Inferior parietal cortex (tissue), 1 donor: ENCODE measurements around the gene TMEM139.

Source experiments
- DNase-seq: peaks from one replicate; pipeline ENCODE4 v3.0.0-alpha.2; 2016; ENCODE audit errors: extremely low spot score

TMEM139 gene

DNA sequence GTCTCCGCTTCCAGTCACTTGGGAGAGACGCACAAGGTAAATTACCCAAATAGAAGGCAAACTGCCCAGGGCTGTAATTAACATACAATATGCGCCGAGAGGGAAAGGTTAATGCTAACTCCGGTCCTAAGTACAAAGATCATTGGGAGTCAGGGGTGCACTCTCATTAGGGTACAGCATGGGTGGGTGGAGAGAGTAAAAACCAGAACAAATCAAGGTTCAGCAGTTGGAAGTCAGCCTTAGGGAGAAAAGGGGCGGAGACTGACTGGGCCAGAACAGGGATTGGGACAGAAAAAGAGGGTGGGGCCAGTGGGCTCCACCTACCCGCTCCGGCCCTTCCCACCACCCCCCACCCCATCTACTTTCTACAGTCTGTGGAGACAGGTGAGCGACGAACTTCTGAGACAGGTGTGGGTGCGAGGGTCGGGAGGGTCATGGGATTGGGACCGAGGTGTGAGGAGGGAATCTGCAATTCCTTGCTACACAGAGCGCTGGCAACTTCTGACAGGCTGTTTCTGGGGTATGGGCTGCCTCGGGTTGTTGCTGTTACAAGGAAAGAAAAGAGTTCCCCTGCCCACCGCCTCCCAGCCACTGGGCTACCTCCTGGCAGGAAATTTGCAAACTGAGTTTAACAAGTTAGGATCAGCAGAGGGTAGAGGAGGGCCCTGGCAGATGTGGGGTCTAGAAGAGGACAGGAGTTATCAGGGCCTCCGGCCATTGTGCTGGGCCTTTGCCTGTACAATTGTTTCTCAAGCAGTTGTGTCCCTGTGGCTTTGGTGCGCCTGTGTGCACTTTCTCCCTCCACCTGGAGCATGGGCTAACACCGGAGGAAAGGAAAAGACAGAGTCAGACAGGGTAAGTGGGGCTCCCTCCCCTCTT lies at the start of gene TMEM139:
TSS of gene TMEM139 (plus strand) at position 368 of the 879 bp plus-strand sequence. CDS start 1,000 bp downstream, outside the sequence.
- DNase-seq = no peak

DNA sequence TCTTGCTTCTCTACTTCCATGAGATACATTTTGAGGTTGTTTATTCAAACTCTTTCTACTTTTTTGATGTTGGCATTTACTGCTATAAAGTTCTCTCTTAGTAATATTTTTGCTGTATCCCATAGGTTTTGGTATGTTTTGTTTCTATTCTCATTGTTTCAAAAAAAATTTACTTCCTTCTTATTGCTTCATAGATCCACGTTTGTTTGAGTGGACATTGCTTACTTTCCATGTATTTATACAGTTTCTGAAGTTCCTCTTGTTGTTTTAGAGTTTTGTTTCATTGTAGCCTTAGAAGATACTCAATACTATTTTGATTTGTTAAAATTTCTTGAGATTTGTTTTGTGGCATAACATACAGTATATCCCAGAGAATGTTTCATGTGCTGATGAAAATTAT lies 49.2 kb upstream of the TMEM139 start:
- no peak for DNase-seq

DNA sequence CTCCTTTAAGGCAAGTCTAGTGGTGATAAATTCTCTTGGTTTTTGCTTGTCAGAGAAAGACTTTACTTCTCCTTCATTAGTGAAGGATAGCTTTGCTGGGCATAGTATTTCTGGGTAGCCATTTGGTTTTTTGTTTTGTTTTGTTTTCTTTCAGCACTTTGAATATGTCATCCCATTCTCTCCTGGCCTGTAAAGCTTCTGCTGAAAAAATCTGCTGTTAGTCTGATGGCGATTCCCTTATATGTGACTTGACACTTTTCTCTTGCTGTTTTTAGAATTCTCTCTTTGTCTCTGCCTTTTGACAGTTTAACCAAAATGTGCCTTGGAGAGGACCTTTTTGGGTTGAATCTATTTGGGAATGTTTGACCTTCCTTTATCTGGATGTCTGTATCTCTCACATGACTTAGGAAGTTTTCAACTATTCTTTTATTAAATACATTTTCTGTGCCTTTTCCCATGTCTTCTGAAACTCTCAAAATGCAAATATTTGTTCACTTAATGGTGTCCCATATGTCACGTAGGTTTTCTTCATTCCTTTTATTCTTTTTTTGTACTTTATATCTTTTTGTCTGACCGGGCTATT lies 48.3 kb upstream of the TMEM139 start:
- no peak for DNase-seq

DNA sequence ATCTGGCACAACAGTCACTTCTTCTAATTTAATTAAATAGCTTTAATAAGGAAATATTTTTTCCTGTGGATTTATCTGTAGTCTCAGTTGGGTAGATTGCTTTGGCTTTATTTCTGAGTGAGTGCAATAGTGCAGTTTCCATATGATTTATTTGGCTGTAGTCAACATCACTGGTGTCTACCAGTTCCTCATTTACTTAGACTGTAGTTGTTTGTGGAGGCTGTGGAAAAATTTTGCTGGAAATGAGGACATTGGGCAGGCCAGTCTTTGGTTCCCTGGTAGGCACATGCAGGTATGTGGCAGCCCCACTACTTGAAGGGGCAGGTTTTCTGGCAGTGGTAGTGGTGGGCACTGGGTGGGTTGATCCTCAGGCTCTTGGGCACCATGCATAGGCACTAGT lies 47.4 kb upstream of the TMEM139 start:
- DNase-seq = no peak

DNA sequence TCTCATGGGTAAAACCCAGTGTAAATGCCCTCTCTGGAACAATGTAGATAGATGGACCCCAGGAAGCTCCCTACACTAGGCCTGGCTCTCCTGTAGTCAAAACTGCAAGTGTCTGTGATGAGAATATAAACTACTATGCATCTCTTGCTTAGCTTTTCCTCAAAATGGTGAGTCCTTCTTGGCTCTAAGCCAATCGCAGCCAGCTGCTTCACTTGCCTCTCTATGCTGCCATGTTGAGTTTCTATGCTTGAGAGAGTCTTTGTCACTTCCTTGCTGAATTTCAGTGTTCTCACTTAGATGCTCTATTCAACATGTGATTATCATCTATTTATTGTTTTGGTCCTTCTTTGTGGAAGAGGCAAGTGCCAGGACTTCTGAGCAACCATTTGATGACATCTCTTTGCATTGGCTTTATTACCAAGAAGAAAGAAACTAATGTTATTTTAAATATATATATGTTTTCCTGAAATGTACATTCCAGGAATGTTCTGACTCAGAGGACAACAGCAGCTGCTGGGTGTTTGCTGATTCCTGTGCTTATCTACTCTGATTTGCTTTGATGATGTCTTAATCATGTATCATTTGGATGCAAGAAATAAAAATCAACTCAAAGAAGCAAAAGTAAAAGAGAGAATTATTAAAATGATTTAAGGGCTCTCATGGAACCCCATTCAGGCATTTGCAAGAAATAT lies 46.3 kb upstream of the TMEM139 start:
- DNase-seq = no peak

DNA sequence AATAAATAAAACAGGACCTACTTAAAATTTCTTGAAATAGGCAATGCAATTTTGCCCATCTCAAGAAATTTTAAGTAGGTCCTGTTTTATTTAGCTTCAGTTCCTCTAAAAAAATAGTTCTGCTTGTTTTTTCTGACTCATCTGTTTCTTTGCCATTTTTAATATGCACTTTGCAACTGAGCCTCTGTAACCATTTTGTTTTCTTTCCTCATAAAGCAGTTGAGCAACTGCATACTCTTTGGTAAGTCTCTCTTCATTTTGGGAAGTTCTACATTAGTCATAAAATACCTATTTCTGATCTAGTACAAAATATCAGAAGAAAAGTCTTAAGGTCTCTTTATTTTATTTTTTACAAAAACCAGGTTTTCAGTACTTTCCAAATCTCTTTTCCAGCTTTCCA lies 44.9 kb upstream of the TMEM139 start:
- DNase-seq = no peak

DNA sequence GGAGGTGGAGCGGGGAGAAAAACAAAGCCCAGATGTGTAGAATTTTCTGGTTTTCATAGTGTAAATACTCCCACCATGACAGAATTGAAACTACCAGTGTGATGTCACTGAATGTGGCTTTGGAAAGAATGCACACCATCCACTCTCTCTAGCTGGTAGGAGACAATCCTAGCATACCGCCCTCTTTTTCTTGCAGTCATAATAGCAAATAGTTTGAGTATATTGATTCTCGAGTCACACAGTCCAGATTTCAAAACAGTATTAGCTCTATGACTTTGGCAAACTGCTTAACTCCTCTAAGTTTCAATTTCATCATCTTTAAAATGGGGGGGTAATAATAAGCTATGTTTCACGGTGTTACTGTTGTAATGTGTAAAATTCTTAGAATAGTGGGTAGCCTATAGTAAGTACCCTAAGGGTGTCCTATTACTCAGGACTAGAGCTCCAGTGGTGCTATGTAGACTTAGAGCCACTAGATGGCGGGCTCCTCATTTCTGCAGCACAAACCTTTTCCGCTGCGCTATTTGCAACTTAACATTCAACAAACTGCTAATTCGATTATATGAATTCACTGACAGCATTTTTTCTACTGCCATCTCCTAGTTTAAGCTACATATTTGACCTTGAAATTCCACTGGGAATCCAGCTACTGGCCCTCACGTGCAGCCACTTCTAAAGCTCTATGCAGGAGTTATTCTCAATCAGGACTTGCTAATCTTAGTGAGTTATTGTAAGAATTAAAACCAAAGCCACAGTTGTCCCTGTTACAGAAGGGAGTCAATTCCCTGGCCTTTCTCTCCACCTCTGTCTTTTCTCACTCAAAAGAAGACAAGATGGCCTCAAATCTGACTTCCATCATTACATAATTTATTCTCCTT lies 44.2 kb upstream of the TMEM139 start:
- peak; percentile 92 for DNase-seq

DNA sequence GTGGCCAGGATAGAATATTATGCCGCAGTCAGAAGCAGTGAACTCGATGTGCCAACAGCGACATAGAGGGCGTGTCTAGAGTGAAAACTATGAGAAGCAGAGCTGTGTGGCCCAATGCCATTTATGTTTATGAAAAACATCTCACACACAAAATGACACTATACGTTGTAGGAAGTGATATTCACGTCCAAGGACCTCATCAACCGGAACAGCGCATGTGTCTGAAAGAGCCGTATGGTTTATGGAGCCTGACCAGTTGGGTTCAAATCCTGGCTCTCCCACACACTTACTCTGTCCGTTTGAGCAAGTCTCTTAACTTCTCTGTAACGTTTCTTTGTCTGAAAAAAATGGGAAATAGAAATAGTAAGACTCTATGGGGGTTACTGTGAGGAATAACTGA lies 42.5 kb upstream of the TMEM139 start:
- DNase-seq = no peak

DNA sequence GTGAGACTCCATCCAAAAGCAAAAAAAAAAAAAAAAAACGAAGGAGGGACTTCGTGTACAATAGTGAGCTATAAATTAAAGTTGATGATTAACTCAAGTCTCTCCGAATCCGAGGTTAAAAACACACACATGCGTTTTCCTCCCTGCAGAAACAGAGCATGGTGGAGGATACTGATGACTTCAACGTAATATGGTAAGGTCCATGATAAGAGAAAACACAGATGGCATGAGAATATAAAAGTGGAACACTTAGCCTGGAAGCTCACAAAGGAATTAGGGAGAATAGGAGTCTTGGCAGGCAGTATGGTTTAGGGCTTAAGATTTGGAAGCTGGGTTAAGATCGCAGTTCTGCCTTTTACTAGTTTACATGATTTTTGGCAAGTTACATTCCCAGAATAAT lies 41.6 kb upstream of the TMEM139 start:
- no peak for DNase-seq

DNA sequence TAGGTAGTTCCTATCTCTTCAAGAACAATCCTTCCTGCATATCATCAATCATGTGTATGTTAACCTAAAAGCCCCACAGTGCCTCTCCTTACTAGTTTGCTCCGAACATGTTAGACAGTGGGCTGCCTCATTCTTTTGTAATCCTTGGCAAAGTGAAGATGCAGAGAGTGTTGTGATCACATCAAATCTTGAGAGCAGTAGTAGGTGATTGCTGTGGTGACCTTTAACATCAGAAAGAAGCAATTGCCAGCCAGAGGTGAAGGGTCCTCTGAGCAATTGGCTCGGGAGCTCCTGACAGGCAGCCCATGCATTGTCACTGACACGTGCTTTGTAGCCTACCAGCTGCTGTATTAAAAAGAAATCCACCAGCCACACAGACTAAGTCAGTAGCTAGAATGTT lies 41.1 kb upstream of the TMEM139 start:
- no peak for DNase-seq

DNA sequence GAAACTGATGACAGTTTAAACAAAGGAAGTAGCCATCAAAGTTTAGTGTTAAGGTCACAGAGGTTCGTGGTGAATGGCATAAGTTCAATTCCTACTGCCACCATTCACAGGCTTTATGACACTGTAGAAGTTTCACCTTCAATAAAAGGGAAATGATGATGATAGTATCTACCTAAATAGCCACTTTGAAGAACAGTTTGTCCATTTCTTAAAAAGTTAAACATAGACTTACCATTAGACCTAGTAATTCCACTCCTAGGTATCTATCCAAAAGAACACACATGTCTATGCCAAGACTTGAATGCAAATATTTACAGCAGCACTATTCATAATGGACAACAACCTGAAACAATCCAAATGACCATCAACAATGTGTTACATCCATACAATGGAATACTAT lies 40.4 kb upstream of the TMEM139 start:
- DNase-seq = no peak

DNA sequence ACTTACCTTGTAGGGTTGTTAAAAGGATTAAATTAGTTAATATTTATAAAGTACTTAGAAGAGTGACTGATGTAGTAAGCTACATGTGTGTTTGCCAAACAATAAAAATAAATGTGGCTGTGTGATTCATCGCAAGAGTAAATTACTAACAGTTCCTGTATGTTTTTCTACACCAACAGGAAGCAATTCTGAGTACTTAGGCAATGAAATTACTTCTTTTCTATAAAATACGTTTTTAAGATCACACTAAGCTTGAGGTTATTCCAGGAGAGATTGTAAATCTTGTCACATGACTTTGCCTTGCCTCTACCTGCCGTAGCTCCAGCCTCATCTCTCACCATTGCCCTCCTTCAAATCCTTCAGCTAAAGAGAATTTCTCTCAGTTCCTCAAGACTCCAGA lies 39.6 kb upstream of the TMEM139 start:
- no peak for DNase-seq

DNA sequence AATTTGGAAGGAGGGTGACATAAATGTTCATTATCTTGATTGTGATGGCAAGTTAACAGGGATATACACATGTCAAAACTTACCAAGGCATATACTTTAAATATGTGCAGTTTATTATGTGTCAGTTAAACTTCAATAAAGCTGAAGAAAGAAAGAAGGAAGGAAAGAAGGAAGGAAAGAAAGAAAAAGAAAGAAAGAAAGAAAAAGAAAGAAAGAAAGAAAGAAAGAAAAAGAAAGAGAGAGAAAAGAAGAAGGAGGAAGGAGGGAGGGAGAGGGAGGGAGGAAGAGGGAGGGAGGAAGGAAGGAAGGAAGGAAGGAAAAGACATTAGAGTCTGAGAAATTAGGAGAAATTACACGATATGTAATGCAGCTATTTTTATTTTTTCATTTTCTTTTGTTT lies 37.4 kb upstream of the TMEM139 start:
- no peak for DNase-seq

DNA sequence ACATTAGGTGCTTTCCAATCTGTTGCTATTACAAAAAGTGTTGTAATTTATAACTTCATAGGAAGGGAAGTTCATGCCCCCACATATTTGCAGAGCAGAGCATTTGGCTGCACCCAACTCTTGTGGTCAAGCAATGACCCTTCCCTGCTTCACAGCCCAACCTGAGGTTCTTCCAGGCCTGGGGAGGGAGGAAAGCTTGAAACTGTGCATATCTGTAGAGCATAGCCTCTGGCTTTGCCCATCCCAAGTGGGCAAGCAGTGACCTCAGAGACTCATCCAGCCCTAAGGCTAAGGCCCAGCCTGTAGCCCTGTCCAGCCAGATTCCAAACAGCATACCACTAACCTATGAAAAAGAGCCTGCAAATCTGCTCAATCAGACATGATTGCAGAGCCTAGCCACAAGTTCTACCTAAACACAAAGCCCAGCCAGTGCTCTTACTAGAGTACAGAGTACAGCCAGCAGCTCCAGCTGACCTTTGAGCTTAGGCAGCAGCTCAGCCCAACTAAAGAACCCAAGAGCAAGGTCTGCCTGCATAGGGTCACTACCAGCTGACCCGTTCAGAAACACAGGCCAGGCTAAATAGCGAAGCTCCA lies 35.9 kb upstream of the TMEM139 start:
- DNase-seq = no peak

DNA sequence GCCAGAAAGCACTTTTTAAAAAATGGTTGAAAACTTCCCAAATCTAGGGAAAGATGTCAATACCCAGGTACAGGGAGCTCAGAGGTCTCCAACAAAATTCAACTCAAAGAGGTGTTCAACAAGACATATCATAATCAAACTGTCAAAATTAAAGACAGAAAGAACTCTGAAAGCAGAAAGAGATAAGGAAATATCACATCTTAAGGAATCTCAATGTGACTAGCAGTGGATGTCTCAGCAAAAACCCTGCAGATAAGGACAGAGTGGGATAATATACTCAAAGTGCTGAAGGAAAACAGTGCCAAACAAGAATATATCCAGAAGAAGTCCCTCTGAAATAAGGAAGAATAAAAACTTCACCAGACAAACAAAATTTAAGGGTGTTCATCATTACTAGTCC lies 34.6 kb upstream of the TMEM139 start:
- no peak for DNase-seq

DNA sequence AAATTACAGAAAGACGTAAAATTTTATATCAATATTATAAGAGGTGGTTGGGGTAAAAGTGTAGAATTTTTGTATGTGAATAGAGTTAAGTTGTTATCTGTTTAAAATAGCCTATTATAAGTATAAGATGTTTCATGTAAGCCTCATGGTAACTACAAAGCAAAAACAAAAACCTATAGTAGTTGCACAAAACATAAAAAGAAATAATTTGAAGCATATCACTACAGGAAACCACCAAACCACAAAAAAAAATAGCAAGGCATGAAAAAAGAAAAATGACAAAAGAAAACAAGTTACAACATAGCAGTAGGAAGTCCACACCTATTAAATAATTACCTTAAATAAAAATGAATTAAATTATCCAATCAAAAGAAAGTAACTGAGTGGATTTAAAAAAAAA lies 33.9 kb upstream of the TMEM139 start:
- DNase-seq = no peak

DNA sequence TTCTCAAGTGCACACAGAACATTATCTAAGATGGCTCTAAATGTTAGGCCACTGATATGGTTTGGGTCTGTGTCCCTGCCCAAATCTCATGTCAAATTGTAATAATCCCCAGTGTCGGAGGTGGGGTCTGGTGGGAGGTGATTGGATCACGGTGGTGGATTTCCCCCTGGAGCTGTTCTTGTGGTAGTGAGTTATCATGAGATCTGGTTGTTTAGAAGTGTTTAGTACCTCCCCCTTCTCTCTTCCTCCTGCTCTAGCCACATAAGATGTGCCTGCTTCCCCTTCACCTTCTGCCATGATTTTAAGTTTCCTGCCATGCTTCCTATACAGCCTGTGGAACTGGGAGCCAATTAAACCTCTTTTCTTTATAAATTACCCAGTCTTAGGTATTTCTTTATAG lies 32.8 kb upstream of the TMEM139 start:
- no peak for DNase-seq

DNA sequence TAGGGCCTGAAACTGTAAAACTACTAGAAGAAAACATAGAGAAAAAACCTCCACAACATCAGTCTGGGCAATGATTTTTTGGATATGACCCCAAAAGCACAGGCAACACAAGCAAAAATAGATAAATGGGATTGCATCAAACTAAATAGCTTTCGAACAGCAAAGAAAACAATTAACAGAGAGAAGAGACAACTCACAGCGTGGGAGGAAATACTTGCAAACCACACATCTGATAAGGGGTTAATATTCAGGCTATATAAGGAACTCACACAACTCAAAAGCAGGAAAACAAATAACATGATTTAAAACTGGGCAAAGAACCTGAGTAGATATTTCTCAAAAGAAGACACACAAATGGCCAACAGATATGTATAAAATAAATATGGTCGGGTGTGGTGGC lies 29.2 kb upstream of the TMEM139 start:
- DNase-seq = no peak

DNA sequence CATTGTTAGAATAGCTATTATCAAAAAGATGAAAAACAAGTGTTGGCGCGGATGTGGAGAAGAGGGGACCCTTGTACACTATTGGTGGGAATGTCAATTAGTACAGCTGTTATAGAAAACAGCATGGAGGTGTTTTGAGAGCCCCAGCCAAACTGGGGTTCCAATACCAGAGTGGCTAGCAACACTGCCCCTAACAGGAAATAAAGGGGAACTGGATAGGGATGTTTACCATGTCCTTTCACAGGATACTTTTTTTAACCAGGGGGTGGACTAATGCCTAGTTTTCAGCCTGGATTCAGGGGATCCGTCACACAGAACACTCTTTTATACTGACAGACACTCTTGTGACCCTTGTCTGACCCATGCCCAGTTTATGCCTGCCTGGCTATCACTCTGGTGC lies 28.4 kb upstream of the TMEM139 start:
- no peak for DNase-seq

DNA sequence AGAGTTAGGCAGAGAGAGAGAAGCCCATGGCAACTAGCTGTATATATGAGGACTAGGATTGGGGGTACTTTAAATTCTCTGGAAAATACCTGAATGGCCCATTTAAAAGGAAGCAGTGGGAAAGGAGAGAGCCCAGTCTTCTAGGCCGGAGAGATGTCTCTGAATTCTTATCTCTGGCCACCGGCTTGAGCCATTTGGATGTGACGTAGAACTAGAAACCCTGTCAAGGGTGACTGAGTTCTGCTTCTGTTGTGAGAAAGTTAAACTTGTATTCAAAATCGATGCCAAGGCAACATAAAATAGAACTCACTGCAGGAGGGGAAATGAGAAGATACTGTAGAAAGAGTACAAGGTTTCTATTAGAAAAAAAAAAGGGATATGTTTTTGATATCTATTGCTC lies 27.8 kb upstream of the TMEM139 start:
- no peak for DNase-seq

DNA sequence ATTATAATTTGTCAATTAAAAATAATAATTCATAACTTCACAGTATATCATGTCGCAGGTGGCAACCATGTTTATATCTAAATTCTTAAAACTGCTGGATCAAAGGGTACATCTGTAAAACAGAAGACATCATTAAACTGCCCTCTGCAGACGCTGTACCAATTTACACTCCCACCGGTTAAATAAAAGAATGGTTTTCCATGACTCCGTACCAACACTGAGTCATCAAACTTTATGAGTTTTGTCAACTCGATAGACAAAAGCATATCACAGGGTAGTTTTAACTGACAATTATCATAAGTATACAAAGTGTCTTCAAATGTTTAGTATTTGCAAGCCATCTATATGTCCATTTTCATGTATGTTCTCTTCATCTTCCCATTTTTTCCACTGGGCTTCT lies 27.3 kb upstream of the TMEM139 start:
- DNase-seq = no peak

DNA sequence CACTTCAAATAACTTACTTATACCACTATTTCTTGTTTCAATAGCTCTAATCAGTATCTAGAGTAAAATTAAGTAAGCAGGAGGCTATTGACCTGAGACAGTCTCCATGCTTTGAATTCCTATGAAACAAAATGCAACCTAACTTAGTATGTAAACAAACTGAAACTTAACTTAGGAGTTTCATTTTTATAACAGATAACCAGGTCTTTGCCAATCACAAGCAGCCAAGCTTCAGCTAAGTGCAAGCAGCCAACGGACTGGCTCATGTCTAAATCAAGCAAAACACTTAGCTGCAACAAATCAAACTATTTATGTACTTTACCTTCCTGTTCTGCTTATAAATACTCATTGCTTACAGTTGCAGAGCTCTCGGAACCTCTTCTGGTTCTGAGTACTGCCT lies 25.9 kb upstream of the TMEM139 start:
- no peak for DNase-seq
